Measurements from ENCODE around the gene PPP1CC. TPM values are rescaled to one million over a fixed set of nuclear protein-coding genes. Genes with fewer than 3 reads are reported as not detected.

PPP1CC gene
- total RNA-seq, 1 experiment from 2014 or later = 321 TPM

DNA sequence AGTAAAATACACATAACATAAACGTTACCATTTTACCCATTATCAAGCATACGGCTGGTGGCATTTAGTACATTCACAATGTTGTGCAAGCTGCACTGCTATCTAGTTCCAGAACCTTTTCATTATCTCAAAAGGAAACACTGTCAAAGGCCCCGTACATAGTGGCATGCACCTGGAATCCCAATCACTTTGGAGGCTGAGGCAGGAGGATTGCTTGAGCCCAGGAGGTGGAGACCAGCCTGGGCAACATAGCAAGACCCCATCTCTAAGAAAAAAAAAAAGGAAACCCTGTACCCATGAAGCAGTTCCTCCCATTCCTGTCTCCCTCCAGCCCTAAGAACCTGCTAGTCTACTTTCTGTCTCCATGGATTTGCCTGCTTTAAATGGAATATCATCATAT lies 46.4 kb downstream of the PPP1CC start:
- POLR2A ChIA-PET = no interaction called here
- no peak overlapping the region for H3K4me3 Mint-ChIP-seq
- H3K36me3 Mint-ChIP-seq = no peaks in the 10 kb centered on the region
- CTCF ChIA-PET = no interaction called here
- ATAC-seq (no peak), DNase-seq (ENCODE audit: low spot score) (no peak)
- 0 out of 2 replicates have a peak, but pooled peaks cover 6% of the 10 kb centered on the region for H3K4me1 Mint-ChIP-seq
- no peaks in the 10 kb centered on the region for H3K9me3 Mint-ChIP-seq
- TF ChIP-seq, protein P1, sequence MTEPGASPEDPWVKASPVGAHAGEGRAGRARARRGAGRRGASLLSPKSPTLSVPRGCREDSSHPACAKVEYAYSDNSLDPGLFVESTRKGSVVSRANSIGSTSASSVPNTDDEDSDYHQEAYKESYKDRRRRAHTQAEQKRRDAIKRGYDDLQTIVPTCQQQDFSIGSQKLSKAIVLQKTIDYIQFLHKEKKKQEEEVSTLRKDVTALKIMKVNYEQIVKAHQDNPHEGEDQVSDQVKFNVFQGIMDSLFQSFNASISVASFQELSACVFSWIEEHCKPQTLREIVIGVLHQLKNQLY (CRISPR knock-in tag; IDR thresholded peaks at IDR 0.05) = no peak
- TF ChIP-seq CBFB (CRISPR knock-in tag; IDR thresholded peaks at IDR 0.05; ENCODE audit: low read depth) (no peak), TEAD4 (CRISPR knock-in tag; IDR thresholded peaks at IDR 0.05) (no peak), ZNF121 (CRISPR knock-in tag; IDR thresholded peaks at IDR 0.05) (peak; percentile 51; the same call in 1 of the 2 replicates), SMAD3 (CRISPR knock-in tag; IDR thresholded peaks at IDR 0.05; ENCODE audit: borderline replicate concordance) (no peak)
- TF ChIP-seq, protein P2, sequence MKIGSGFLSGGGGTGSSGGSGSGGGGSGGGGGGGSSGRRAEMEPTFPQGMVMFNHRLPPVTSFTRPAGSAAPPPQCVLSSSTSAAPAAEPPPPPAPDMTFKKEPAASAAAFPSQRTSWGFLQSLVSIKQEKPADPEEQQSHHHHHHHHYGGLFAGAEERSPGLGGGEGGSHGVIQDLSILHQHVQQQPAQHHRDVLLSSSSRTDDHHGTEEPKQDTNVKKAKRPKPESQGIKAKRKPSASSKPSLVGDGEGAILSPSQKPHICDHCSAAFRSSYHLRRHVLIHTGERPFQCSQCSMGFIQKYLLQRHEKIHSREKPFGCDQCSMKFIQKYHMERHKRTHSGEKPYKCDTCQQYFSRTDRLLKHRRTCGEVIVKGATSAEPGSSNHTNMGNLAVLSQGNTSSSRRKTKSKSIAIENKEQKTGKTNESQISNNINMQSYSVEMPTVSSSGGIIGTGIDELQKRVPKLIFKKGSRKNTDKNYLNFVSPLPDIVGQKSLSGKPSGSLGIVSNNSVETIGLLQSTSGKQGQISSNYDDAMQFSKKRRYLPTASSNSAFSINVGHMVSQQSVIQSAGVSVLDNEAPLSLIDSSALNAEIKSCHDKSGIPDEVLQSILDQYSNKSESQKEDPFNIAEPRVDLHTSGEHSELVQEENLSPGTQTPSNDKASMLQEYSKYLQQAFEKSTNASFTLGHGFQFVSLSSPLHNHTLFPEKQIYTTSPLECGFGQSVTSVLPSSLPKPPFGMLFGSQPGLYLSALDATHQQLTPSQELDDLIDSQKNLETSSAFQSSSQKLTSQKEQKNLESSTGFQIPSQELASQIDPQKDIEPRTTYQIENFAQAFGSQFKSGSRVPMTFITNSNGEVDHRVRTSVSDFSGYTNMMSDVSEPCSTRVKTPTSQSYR (CRISPR knock-in tag; IDR thresholded peaks at IDR 0.05) = no peak
- TF ChIP-seq, protein P3, sequence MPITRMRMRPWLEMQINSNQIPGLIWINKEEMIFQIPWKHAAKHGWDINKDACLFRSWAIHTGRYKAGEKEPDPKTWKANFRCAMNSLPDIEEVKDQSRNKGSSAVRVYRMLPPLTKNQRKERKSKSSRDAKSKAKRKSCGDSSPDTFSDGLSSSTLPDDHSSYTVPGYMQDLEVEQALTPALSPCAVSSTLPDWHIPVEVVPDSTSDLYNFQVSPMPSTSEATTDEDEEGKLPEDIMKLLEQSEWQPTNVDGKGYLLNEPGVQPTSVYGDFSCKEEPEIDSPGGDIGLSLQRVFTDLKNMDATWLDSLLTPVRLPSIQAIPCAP (CRISPR knock-in tag; IDR thresholded peaks at IDR 0.05) = no peak
- TF ChIP-seq, protein P4, sequence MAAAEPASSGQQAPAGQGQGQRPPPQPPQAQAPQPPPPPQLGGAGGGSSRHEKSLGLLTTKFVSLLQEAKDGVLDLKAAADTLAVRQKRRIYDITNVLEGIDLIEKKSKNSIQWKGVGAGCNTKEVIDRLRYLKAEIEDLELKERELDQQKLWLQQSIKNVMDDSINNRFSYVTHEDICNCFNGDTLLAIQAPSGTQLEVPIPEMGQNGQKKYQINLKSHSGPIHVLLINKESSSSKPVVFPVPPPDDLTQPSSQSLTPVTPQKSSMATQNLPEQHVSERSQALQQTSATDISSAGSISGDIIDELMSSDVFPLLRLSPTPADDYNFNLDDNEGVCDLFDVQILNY (CRISPR knock-in tag; IDR thresholded peaks at IDR 0.05) = no peak
- TF ChIP-seq, protein P5, sequence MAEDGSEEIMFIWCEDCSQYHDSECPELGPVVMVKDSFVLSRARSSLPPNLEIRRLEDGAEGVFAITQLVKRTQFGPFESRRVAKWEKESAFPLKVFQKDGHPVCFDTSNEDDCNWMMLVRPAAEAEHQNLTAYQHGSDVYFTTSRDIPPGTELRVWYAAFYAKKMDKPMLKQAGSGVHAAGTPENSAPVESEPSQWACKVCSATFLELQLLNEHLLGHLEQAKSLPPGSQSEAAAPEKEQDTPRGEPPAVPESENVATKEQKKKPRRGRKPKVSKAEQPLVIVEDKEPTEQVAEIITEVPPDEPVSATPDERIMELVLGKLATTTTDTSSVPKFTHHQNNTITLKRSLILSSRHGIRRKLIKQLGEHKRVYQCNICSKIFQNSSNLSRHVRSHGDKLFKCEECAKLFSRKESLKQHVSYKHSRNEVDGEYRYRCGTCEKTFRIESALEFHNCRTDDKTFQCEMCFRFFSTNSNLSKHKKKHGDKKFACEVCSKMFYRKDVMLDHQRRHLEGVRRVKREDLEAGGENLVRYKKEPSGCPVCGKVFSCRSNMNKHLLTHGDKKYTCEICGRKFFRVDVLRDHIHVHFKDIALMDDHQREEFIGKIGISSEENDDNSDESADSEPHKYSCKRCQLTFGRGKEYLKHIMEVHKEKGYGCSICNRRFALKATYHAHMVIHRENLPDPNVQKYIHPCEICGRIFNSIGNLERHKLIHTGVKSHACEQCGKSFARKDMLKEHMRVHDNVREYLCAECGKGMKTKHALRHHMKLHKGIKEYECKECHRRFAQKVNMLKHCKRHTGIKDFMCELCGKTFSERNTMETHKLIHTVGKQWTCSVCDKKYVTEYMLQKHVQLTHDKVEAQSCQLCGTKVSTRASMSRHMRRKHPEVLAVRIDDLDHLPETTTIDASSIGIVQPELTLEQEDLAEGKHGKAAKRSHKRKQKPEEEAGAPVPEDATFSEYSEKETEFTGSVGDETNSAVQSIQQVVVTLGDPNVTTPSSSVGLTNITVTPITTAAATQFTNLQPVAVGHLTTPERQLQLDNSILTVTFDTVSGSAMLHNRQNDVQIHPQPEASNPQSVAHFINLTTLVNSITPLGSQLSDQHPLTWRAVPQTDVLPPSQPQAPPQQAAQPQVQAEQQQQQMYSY (CRISPR knock-in tag; IDR thresholded peaks at IDR 0.05) = no peak
- no peaks in the 10 kb centered on the region; the same call in 1 of the 2 replicates for H3K27me3 Mint-ChIP-seq (ENCODE audit: low read depth)
- no peak overlapping the region for H3K27ac Mint-ChIP-seq

DNA sequence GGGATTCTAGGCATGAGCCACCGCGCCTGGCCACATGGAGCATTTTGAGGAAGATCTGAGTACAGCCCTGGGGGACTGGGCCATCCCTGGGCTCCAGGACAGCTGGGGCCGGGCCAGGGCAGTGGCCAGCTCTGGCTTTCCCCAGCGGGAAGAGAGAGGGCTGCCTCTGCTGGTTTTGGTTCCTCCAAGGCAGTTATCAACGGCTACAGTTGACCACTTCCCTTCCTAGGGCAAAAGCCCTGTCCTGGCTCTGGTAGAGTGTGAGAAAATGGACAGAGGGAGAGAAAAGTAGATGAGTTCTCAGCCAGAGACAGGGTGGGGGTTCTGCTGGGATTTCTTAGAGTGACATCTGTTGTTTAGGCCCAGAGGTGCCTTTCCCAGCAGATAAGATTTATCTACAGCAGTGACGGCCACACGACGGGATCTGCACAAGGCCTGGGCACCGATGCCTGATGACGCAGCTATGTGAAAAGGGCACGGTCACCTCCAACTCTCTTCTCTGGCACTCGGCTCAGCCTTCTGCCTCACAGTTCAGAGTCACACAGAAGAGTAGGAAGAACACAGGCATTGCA lies 48.3 kb downstream of the PPP1CC start:
- ATAC-seq (no peak), DNase-seq (ENCODE audit: low spot score) (no peak)
- peaks cover 16% of the 10 kb centered on the region for H3K4me1 Mint-ChIP-seq
- no peaks in the 10 kb centered on the region; the same call in 1 of the 2 replicates for H3K27me3 Mint-ChIP-seq (ENCODE audit: low read depth)
- H3K36me3 Mint-ChIP-seq = no peaks in the 10 kb centered on the region
- CTCF ChIA-PET = interaction anchor here (0.6 kb wide), 1 partner anchor 126 kb away, joined by 4 read pairs; no protein-coding TSS in a partner anchor
- H3K27ac Mint-ChIP-seq = no peak overlapping the region
- no peaks in the 10 kb centered on the region for H3K9me3 Mint-ChIP-seq
- no peak overlapping the region for H3K4me3 Mint-ChIP-seq
- POLR2A ChIA-PET = no interaction called here
- TF ChIP-seq, protein P6, sequence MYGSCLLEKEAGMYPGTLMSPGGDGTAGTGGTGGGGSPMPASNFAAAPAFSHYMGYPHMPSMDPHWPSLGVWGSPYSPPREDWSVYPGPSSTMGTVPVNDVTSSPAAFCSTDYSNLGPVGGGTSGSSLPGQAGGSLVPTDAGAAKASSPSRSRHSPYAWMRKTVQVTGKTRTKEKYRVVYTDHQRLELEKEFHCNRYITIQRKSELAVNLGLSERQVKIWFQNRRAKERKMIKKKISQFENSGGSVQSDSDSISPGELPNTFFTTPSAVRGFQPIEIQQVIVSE (CRISPR knock-in tag; IDR thresholded peaks at IDR 0.05; ENCODE audit: borderline replicate concordance) = no peak
- TF ChIP-seq, protein P7, sequence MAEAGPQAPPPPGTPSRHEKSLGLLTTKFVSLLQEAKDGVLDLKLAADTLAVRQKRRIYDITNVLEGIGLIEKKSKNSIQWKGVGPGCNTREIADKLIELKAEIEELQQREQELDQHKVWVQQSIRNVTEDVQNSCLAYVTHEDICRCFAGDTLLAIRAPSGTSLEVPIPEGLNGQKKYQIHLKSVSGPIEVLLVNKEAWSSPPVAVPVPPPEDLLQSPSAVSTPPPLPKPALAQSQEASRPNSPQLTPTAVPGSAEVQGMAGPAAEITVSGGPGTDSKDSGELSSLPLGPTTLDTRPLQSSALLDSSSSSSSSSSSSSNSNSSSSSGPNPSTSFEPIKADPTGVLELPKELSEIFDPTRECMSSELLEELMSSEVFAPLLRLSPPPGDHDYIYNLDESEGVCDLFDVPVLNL (CRISPR knock-in tag; IDR thresholded peaks at IDR 0.05; ENCODE audit: borderline replicate concordance, low read depth) = no peak
- TF ChIP-seq ESRRA (CRISPR knock-in tag; IDR thresholded peaks at IDR 0.05; ENCODE audit: borderline replicate concordance) (no peak), RELA (CRISPR knock-in tag; IDR thresholded peaks at IDR 0.05; ENCODE audit: borderline replicate concordance) (no peak), SP1 (CRISPR knock-in tag; conservative IDR thresholded peaks at IDR 0.05) (no peak), ZNF263 (CRISPR knock-in tag; IDR thresholded peaks at IDR 0.05; ENCODE audit: low read depth) (no peak)
- TF ChIP-seq, protein P8, sequence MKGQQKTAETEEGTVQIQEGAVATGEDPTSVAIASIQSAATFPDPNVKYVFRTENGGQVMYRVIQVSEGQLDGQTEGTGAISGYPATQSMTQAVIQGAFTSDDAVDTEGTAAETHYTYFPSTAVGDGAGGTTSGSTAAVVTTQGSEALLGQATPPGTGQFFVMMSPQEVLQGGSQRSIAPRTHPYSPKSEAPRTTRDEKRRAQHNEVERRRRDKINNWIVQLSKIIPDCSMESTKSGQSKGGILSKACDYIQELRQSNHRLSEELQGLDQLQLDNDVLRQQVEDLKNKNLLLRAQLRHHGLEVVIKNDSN (CRISPR knock-in tag; IDR thresholded peaks at IDR 0.05) = no peak
- TF ChIP-seq, protein P9, sequence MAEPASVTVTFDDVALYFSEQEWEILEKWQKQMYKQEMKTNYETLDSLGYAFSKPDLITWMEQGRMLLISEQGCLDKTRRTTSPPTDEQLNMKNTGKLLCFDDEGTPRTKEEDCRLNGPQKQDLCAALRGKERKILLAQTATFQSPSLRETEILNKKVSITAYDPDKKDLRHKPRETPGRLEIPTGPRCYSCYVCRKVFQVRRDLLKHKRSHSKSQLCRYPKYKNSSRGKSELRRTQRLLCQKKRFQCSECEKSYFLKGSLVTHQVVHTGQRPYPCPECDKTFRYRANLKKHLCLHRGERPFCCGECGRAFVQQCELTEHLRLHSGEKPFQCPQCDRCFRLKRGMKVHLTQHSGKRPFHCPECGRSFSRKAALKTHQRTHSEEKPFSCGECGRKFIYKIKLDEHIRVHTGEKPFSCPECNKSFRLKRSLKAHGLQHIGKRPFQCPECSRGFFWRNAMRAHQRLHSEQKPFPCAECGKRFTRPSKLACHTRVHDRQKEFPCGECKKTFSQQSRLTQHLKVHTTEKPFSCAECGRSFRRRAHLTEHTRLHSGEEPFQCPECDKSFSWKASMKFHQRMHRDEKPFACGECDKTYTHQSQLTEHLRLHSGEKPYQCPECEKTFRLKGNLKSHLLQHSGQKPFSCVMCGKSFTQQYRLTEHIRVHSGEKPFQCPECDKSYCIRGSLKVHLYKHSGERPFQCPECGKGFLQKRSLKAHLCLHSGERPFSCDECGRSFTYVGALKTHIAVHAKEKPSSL (CRISPR knock-in tag; conservative IDR thresholded peaks at IDR 0.05) = no peak
- TF ChIP-seq, protein P1 (CRISPR knock-in tag; IDR thresholded peaks at IDR 0.05) = no peak
